BLaER1 (cell line): ENCODE results near the gene CFAP74.
A peak's percentile ranks its signal among the peaks of the same experiment; 100 is the strongest.

Source experiments
- H3K27ac ChIP-seq: shearing (Covaris generic); formaldehyde crosslinking; 2 replicates; pipeline ENCODE4 v1.8.1; 2022
- H3K27me3 ChIP-seq: shearing (Covaris generic); formaldehyde crosslinking; 2 replicates; pipeline ENCODE4 v1.8.1; 2022
- H3K36me3 ChIP-seq: shearing (Covaris generic); formaldehyde crosslinking; 2 replicates; pipeline ENCODE4 v1.8.1; 2022
- H3K4me1 ChIP-seq: shearing (Covaris generic); formaldehyde crosslinking; 2 replicates; pipeline ENCODE4 v1.8.1; 2022
- H3K4me2 ChIP-seq: shearing (Covaris generic); formaldehyde crosslinking; 2 replicates; pipeline ENCODE4 v1.8.1; 2022
- H3K4me3 ChIP-seq: shearing (Covaris generic); formaldehyde crosslinking; 2 replicates; pipeline ENCODE4 v1.8.1; 2022
- H3K9ac ChIP-seq: shearing (Covaris generic); formaldehyde crosslinking; 2 replicates; pipeline ENCODE4 v1.8.1; 2022
- H3K9me3 ChIP-seq: shearing (Covaris generic); formaldehyde crosslinking; 2 replicates; pipeline ENCODE4 v1.8.1; 2022
- H4K20me1 ChIP-seq: shearing (Covaris generic); formaldehyde crosslinking; 2 replicates; pipeline ENCODE4 v1.8.1; 2022
- Cebpa-rat ChIP-seq: shearing (Covaris generic); IDR thresholded peaks from 2 replicates; pipeline ENCODE4 v1.8.1; 2022

CFAP74 gene

DNA sequence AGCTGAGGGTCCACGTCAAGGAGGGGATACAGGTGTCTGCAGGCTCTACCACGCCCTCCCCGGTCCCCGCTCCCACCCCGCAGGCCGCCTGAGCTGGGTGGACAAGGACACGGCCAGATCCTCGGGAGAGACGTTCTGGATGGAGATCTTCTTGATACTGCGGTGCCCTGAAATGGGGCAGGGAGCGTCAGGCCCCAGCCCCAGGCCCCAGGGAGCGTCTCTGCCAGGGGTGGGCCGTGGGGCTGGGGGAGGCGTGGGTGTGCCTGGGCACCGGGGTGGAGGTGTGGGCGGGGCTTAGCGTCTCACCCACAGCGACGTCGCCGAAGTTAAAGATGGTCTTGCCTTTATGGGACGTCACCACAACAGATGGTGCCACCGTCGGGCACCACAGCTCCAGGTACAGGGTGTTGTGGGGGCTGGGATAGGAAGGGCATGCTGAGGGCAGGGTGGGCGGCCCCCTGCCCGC is 77.2 kb downstream of the CFAP74 start:
- peak overlapping the region; percentile 89 for H3K4me2 ChIP-seq
- H3K4me1 ChIP-seq, result peaks cover 88% of the 10 kb centered on the region
- H3K4me3 ChIP-seq, result no peak overlapping the region
- no peaks in the 10 kb centered on the region for H4K20me1 ChIP-seq
- no peaks in the 10 kb centered on the region; the same call in 1 of the 2 replicates for H3K27me3 ChIP-seq
- no peak overlapping the region for H3K9ac ChIP-seq
- TF ChIP-seq Cebpa-rat, result no peak
- H3K27ac ChIP-seq, result peak overlapping the region; percentile 79; the same call in 1 of the 2 replicates
- H3K9me3 ChIP-seq, result no peaks in the 10 kb centered on the region
- no peaks in the 10 kb centered on the region for H3K36me3 ChIP-seq

DNA sequence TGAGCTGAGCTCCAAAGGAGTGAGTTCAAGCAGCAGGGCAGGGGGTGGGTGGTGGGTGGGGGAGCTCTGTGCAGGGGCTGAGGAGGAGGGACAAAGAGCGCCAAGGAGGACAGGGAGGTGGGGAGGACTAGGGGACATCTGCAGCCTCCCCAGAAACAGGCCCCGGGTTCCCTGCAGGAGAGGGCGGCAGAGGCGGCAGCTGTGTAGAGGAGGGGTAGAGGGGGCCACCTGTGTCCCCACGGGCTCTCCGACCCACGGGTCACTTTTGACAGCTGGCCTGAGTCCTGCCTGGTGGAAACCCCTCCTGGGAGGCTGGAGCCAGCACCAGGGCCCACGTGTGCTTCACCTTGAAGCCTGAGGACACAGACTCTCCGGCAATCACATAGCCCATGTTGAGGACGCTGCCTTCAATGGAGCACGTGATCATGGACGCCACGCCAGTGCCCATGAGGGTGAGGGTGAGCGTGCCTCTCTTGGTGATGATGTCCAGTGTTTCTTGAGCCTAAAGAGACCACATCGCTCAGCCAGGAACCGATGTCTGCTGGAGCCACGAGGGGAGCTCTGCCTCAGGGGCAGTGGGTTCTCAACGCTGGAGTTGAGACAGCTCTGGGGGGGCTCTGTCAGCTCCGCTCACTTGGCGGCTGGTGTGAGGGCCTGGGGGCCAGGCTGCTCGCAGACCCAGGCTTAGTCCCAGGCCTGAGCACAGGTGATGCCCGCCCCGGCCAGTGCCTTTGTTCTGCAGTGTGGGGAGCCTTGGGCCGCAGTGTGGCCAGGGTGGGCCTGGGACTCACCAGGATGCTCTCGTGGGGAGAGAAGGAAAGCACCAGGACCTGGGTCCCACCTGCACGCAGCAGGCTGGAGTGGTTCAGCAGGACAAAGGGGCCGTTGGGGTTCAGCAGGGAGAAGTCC is 77.9 kb downstream of the CFAP74 start:
- peak overlapping the region; percentile 89 for H3K4me2 ChIP-seq
- H4K20me1 ChIP-seq, result no peaks in the 10 kb centered on the region
- no peak for TF ChIP-seq Cebpa-rat
- H3K4me1 ChIP-seq, result peaks cover 95% of the 10 kb centered on the region
- H3K27ac ChIP-seq, result peak overlapping the region; percentile 79
- H3K9me3 ChIP-seq, result no peaks in the 10 kb centered on the region
- no peaks in the 10 kb centered on the region for H3K36me3 ChIP-seq
- no peak overlapping the region for H3K9ac ChIP-seq
- H3K4me3 ChIP-seq, result no peak overlapping the region
- H3K27me3 ChIP-seq, result no peaks in the 10 kb centered on the region; the same call in 1 of the 2 replicates

DNA sequence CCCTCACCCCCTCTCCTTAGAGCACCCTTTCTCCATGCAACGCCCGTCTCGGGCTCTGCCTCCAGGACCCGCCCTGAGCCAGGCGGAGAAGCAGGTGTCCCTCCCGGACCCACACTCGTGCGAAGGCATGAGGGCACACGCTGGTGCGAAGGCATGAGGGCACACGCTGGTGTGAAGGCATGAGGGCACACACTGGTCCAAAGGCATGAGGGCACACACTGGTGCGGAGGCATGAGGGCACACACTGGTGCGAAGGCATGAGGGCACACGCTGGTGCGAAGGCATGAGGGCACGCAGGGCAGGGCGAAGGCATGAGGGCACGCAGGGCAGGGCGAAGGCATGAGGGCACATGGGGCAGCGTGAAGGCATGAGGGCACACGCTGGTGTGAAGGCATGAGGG is 78.7 kb downstream of the CFAP74 start:
- H3K27ac ChIP-seq, result peak overlapping the region; percentile 79
- H3K36me3 ChIP-seq, result no peaks in the 10 kb centered on the region
- no peak for TF ChIP-seq Cebpa-rat
- no peaks in the 10 kb centered on the region for H4K20me1 ChIP-seq
- H3K27me3 ChIP-seq, result no peaks in the 10 kb centered on the region; the same call in 1 of the 2 replicates
- peak overlapping the region; percentile 89 for H3K4me2 ChIP-seq
- H3K4me1 ChIP-seq, result peaks cover 95% of the 10 kb centered on the region
- no peaks in the 10 kb centered on the region for H3K9me3 ChIP-seq
- H3K4me3 ChIP-seq, result no peak overlapping the region
- peak overlapping the region; percentile 63; the same call in 1 of the 2 replicates for H3K9ac ChIP-seq

DNA sequence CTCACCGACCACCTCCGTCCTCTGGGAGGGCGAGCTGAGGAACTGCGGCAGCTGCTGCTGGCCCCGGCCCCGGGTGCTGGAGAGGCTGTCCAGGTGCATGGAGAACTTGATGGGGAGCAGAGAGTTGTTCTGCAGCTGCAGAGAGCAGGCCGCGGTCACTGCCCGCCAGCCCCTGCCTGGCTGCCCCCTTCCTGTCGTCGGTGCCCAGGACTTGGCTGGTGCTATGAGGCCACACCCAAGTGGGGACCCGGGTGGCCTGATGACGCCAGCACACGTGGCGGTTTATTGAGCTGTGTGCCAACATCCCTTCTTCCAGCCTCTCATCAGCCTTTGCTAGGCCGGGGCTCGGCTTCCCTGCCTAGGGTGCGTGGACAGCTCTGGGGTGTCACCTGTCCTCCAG is 79.2 kb downstream of the CFAP74 start:
- Histone ChIP-seq H3K27ac (peak overlapping the region; percentile 79), H3K4me3 (no peak overlapping the region), H3K27me3 (no peaks in the 10 kb centered on the region; the same call in 1 of the 2 replicates), H3K36me3 (no peaks in the 10 kb centered on the region), H4K20me1 (no peaks in the 10 kb centered on the region), H3K4me2 (peak overlapping the region; percentile 89), H3K4me1 (peaks cover 94% of the 10 kb centered on the region), H3K9me3 (no peaks in the 10 kb centered on the region), H3K9ac (peak overlapping the region; percentile 63; the same call in 1 of the 2 replicates)
- no peak for TF ChIP-seq Cebpa-rat

DNA sequence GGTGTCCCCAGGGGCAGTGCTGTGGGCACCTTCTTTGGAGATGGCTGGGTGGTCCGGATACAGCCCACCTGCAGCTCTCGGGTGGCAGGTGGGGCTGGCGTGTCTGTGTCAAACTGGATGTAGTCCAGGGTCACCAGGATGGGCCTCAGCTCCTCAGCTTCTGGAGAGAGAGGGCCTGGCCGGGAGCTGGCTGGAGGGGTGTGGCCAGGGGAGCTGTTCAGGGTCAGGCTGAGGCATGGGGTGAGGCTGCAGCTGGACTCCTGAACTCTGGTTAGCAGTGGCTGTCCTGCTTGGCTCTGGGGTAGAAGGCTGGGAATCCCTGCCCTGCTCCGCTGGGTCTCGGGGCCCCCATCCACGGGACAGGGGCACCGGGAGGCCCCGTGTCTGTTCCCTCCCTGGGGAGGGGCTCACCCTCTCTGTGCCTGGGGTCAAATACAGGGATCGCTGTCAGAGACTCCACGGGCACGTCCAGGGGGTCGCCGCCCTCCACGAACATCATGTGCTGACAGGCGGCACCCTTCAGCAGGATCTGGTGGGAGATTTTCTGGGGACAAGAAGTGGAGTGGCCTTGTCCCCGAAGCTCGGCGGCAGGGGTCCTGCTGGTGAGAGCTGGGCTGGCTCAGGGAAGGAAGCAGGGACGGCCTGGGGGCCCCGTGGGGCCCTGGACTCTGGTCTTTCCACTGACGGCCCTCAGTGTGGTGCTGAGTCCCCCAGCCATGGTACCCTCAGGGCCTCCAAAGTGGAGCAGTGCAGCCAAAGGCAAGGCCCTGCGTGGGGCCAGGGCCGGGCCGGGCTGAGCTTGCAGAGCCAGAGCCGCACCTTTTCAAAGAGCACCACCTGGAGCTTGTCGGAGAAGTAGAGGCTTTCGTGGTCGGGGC is 80.4 kb downstream of the CFAP74 start:
- Histone ChIP-seq H3K4me3 (no peak overlapping the region), H3K27me3 (no peaks in the 10 kb centered on the region; the same call in 1 of the 2 replicates), H3K27ac (peak overlapping the region; percentile 51), H3K36me3 (no peaks in the 10 kb centered on the region), H4K20me1 (no peaks in the 10 kb centered on the region), H3K4me1 (peaks cover 92% of the 10 kb centered on the region), H3K9ac (0 out of 2 replicates have a peak overlapping the region, but pooled peaks have one; percentile 24), H3K4me2 (peak overlapping the region; percentile 64), H3K9me3 (no peaks in the 10 kb centered on the region)
- no peak for TF ChIP-seq Cebpa-rat

GRCh38 chr1:1922702-1922955 is 81.0 kb downstream of the CFAP74 start:
- no peaks in the 10 kb centered on the region for H3K9me3 ChIP-seq
- no peaks in the 10 kb centered on the region for H4K20me1 ChIP-seq
- 0 out of 2 replicates have a peak overlapping the region, but pooled peaks have one; percentile 24 for H3K9ac ChIP-seq
- H3K36me3 ChIP-seq, result no peaks in the 10 kb centered on the region
- H3K27ac ChIP-seq, result peak overlapping the region; percentile 51
- H3K4me3 ChIP-seq, result no peak overlapping the region
- no peak for TF ChIP-seq Cebpa-rat
- peaks cover 92% of the 10 kb centered on the region for H3K4me1 ChIP-seq
- H3K27me3 ChIP-seq, result peaks cover 6% of the 10 kb centered on the region; the same call in 1 of the 2 replicates
- H3K4me2 ChIP-seq, result peak overlapping the region; percentile 64

- TF ChIP-seq Cebpa-rat, result no peak
- H3K27ac ChIP-seq, result peak overlapping the region; percentile 30
- peaks cover 7% of the 10 kb centered on the region; the same call in 1 of the 2 replicates for H3K27me3 ChIP-seq
- H4K20me1 ChIP-seq, result no peaks in the 10 kb centered on the region
- H3K9ac ChIP-seq, result 0 out of 2 replicates have a peak overlapping the region, but pooled peaks have one; percentile 24
- no peak overlapping the region for H3K4me3 ChIP-seq
- no peaks in the 10 kb centered on the region for H3K9me3 ChIP-seq
- peak overlapping the region; percentile 64 for H3K4me2 ChIP-seq
- H3K36me3 ChIP-seq, result no peaks in the 10 kb centered on the region
- peaks cover 91% of the 10 kb centered on the region for H3K4me1 ChIP-seq
Measured at GRCh38 chr1:1921901-1922701, 81.5 kb downstream of the CFAP74 start.

GRCh38 chr1:1921459-1921862 is 82.1 kb downstream of the CFAP74 start:
- H3K27me3 ChIP-seq, result 0 out of 2 replicates have a peak, but pooled peaks cover 7% of the 10 kb centered on the region
- no peak overlapping the region for H3K9ac ChIP-seq
- H3K27ac ChIP-seq, result peak overlapping the region; percentile 30; the same call in 1 of the 2 replicates
- H3K4me2 ChIP-seq, result peak overlapping the region; percentile 64
- no peaks in the 10 kb centered on the region for H3K9me3 ChIP-seq
- no peak for TF ChIP-seq Cebpa-rat
- H3K4me3 ChIP-seq, result no peak overlapping the region
- H4K20me1 ChIP-seq, result no peaks in the 10 kb centered on the region
- no peaks in the 10 kb centered on the region for H3K36me3 ChIP-seq
- peaks cover 85% of the 10 kb centered on the region for H3K4me1 ChIP-seq
